GM23338 (cell line): ENCODE data around the gene PLIN5.

Source experiments
- CTCF ChIP-seq, 2 experiments: fragments of 200-600 bp in 1 of 2; sonication (generic) in 1 of 2; conservative IDR thresholded peaks; 2 replicates each; pipeline versions ENCODE4 v1.5.1 to v1.6.1; 2016 to 2017; ENCODE audit warnings: antibody characterized with exemption in 2 of 2, low read depth in 2 of 2, mild to moderate bottlenecking in 2 of 2, moderate library complexity in 1 of 2
- ETS1 ChIP-seq: IDR thresholded peaks from 2 replicates; pipeline ENCODE4 v1.6.1; 2016; ENCODE audit warnings: antibody characterized with exemption
- EZH2 ChIP-seq: fragments of 200-600 bp; sonication (generic); IDR thresholded peaks from one replicate; pipeline ENCODE4 v1.8.0; 2017; ENCODE audit warnings: antibody characterized with exemption, mild to moderate bottlenecking, low read depth; ENCODE audit not compliant: unreplicated experiment
- EZH2phosphoT487 ChIP-seq: fragments of 200-600 bp; sonication (generic); IDR thresholded peaks from one replicate; pipeline ENCODE4 v1.8.1; 2018; ENCODE audit warnings: antibody characterized with exemption; ENCODE audit not compliant: unreplicated experiment
- JUNB ChIP-seq: IDR thresholded peaks from one replicate; pipeline ENCODE4 v1.6.1; 2016; ENCODE audit warnings: antibody characterized with exemption; ENCODE audit not compliant: unreplicated experiment
- POLR2AphosphoS5 ChIP-seq: IDR thresholded peaks from 2 replicates; pipeline ENCODE4 v1.6.1; 2016; ENCODE audit warnings: antibody characterized with exemption, low read depth
- REST ChIP-seq: IDR thresholded peaks from one replicate; pipeline ENCODE4 v1.6.1; 2018; ENCODE audit warnings: antibody characterized with exemption; ENCODE audit not compliant: unreplicated experiment
- STAT1 ChIP-seq: IDR thresholded peaks from one replicate; pipeline ENCODE4 v1.6.1; 2016; ENCODE audit warnings: antibody characterized with exemption; ENCODE audit not compliant: unreplicated experiment
- ZNF331 ChIP-seq: fragments of 250-450 bp; sonication (Bioruptor Pico); IDR thresholded peaks from 2 replicates; pipeline ENCODE4 v1.5.0; 2020; ENCODE audit warnings: low read depth, mild to moderate bottlenecking, moderate library complexity

GRCh38 chr19:4554717-4555116 lies 19.7 kb upstream of the PLIN5 start:
- TF ChIP-seq CTCF (conservative IDR thresholded peaks at IDR 0.05; ENCODE audit: low read depth in 2 of 2): no peak
- TF ChIP-seq EZH2: no peak
- TF ChIP-seq STAT1: no peak
- no peak for TF ChIP-seq POLR2AphosphoS5
- no peak for TF ChIP-seq REST
- no peak for TF ChIP-seq JUNB
- no peak for TF ChIP-seq EZH2phosphoT487
- TF ChIP-seq ETS1: no peak
- no peak for TF ChIP-seq ZNF331 (CRISPR knock-in tag)
